GM19372 (cell line): Measurements from ENCODE around the gene BLNK.

Source experiments
- ATAC-seq: cut with Tn5 transposase; IDR thresholded peaks from one replicate; pipeline ENCODE4 v1.9.1; 2021; ENCODE audit warnings: mild to moderate bottlenecking, low read depth, moderate library complexity; ENCODE audit not compliant: unreplicated experiment

Gene BLNK

DNA sequence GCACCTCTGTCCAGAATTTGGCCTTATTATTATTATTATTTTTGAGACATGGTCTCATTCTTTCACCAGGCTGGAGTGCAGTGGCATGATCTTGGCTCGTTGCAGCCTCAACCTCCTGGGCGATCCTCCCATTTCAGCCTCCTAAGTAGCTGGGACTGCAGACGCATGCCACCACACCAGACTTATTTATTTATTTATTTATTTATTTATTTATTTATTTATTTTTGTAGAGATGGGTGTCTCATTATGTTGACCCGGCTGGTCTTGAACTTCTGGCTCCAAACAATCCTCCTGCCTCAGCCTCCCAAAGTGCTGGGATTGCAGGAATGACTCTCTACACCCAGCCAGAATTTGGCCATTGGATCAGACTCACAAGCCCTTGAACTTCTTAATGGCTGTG is 6.4 kb downstream of the BLNK start:
- ATAC-seq, result no peak

DNA sequence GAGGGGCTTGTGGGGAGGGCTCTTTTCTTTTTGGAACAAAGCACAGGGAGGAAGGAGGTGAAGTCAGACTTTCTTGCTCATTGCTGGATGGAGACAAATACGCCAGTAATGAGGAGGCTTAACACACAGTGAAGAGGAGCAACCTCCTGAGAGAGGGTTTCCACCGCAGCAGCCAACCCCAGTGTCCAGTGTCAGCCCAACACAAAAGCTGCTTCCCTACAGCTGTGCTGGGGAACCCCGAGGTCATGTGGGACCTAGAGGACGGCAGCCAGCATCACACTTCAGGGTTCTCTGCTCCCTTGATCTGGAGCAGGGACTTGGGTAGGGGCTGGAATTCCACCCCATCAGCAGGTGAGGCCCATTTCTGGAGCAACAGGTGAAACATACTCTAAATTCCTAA is 7.7 kb downstream of the BLNK start:
- peak; percentile 47 for ATAC-seq

DNA sequence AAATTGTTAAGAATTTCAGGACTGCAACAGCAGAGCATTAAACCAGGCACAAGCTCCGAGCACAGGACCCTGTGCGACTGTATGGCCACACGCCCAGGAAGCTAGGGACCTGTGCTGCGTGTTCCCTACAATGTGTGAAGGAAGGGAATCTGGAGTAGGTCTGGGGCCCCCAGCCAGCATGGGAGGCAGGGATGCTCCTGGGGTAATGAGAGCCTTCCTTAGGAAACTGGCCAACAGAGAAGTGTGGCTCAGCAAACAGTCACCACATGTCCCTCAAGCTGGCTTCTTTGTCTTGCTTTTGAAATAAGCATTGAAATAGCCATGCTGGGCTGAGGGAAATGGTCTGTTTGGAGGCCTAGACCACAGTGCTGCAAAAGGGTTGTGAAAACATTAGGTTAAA is 8.2 kb downstream of the BLNK start:
- no peak for ATAC-seq

DNA sequence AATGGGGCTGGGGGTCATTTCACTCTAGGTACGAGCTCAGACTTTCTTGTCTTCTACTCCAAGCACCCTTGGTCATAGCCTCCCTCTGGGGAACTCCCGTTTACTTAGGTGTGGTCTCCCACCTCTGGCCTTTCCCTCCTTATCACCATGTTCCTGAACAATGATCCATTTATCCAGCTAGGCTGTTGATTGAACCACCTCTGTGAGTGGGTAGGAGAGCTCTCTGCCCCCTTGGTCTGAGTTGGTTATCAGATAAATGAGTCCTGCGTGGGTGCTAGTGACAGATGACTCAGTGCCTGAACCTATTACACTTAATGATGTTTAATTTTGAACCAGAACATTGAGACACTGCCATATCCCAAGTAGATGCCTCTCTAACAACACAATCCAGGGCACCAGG is 9.4 kb downstream of the BLNK start:
- no peak for ATAC-seq

DNA sequence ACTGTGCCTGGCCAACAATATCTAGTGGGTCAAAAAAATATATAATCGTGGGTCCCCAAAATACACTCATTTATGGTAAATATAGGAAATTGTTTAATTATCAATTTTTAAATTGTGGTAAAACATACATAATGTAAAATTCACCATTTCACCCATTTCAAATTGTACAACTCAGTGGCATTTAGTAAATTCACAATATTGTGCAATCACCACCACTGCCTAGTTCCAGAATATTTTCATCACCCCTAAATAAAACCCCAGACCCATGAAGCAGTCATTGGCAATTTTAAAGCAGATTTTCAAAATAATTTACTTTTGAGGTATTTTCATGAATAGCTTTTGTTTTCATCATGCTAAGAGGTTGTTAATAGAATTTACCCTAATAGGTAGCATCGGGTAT is 10.2 kb downstream of the BLNK start:
- no peak for ATAC-seq

DNA sequence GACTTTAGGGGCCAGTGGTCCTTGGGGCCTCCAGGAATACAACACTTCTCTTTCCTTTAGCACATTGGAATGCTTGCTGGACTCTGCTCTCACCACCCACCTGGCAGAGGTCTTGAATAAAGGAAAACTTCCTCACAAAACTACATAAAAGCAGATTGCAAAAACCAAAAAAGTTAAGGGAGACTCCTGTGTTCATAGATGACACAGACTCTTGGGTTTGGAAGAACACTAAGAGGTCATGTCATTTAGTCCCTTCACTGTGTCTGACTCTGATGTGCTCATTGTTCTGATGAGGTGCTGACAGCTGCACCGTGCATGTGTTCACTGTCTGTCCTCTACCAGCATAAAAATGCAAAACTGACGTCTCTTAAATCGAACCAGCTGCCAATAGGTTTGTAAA is 11.4 kb downstream of the BLNK start:
- no peak for ATAC-seq

DNA sequence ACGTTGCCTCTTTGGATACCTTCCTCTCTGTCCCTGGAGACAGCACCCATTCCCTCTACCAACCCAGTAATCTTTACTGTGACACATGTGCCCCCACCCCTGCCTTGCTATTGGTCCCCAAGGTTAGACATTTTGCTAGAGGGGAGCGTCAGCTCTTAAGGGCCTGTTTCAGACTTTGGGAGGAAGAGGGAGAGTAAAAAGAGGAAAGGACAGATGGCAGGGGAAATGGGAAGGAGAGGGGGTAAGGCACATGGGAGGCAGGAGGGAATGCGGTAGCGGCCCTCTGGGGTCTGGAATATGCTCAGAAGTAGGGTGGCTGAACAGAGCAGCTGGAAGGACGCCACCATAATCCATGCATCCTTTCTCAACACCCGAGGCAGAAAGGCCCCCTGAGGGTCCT is 12.2 kb downstream of the BLNK start:
- ATAC-seq, result no peak

DNA sequence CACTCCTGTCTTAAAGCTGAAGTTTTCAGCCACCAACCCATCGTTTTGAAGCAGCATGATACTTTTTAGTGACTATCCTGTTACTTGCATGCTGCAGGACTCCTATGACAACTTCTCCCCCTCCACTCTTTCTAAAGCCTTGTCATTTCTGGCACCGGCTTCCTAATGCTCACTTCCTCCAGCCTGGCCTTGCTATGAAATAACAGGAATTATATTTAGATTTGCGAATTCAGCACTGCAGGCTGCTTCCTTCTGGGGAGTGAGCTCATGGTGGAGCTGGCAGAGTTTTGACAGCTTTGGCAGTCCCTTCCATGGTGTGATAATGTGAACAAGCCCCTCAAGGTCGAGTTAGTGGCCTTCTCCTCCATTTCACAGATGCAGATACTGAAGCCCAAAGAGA is 13.4 kb downstream of the BLNK start:
- no peak for ATAC-seq

DNA sequence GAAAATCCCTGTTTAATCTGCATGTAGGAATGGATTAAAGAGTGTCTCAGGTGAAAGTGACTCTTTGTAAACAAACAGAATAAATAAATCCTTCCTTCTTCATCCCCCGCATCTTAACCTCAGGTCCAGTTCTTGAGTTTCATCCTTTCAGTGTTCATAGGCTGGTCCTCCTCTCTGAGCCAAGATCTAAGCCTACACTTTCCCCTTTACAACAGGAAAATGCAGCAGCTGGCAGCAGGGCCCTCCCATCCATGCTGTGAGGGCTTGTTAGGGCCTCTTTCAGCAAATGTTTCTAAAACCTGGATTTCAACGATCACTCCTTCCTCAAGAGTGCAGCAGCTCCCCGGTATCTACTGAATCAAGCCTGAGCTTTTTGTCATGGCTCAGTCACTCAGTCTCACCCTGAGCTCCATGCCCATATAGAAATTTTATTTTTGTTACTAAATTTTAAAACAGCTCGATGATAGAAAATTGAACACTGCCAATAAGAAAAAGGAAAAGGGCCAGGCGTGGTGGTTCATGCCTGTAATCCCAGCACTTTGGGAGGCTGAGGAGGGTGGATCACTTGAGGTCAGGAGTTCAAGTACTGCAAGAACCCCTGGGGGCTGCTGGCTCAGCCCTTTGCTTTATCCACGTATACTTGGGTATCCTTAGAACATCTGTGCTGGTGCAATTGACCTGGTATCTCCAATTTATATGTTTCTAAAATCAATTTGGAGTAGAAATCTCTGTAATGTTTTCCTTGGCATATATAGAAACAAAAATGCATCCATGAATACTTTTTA is 15.6 kb downstream of the BLNK start:
- no peak for ATAC-seq

DNA sequence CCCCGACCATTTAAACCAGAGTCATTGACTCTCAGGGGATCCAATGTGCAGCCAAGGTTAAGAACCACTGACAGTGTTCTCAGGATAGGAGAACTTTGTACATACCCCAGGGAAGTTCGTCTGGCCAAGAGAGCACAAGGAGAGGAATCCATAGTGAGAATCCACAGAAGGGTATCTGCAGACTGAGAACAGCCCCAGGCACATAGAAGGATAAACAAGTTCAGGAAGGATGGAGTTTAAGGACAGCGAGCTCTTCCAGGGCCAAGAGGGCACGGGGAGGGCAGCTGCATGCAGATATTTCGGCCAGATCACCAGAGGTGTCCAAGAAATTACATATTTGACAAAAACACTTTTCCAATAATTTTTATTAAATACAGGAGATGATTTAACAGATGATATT is 16.4 kb downstream of the BLNK start:
- no peak for ATAC-seq

DNA sequence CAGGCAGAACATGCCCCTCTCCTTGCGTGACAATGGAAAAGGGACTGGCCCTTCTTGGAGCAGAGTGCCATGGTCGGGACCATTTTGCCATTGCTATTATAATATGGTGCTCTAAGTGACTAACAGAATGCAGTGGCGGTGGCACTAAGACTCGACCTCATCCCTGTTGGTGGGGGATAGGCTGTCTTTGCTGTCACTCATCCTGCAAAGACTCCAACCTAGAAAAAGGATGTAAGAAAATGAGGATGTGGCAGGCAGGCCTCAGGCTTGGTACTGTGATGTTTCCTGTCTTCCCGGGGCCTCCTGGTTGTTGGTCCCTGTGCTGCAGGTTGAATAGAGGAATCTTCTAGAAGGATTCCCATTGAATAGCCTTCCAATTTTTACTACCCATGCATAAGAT is 18.6 kb downstream of the BLNK start:
- ATAC-seq, result no peak

DNA sequence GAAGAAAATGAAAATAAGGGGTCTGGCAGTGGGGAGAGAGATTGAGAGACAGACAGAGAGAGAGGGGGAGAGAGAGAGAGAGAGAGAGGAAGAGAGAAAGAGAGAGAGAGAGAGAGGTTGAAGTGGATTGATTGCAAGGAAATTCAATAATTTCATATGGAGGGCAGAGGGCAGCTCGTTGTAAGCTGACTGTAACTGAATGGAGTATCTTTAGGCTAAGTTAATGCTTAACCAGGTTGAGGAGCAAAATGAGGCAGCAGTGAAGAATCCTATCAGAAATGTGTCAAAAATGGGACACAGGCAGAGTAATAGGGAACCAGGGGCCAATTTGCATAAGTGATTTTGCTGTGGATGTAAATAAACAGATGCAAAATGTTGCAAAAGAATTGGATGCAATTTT is 21.0 kb downstream of the BLNK start:
- ATAC-seq, result no peak

DNA sequence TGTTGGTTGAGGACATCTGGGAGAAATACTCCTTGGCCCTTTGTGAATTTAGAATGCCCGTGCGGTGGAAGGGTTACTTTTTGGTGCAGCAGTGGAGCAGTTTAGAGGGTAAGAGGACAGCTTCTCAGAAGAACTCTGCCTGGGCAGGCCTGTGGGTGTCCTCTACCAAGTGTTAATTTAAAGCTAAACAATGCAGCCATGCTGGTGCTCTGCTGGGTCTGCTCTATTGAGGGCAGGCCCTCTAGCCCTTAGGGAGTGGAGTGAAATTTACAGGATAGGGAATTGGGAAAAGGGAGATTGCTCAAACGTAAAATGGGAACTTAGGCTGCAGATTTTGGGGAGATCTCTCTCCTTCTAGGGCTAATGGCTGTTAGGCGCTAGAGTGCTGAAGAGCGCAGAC is 22.1 kb downstream of the BLNK start:
- ATAC-seq, result no peak

DNA sequence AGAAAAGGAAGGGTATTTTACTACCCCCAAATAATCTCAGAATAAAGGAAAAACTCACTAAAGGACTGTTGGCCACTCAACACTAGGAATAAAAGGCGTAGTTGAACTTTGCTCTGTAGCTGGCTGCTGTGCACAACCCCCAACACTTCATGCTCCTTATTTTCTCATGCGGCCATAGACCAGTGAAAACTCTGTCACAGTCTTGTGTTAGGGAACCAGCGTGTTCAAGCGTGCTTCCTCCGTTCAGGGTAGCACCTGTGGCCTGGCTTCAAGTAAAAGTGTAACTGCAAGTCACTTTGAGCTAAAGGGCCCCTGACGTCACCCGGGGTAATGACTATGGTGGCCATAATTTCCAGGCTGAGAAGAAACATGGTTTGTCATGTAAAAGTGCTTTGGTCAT is 27.0 kb downstream of the BLNK start:
- peak; percentile 95 for ATAC-seq

DNA sequence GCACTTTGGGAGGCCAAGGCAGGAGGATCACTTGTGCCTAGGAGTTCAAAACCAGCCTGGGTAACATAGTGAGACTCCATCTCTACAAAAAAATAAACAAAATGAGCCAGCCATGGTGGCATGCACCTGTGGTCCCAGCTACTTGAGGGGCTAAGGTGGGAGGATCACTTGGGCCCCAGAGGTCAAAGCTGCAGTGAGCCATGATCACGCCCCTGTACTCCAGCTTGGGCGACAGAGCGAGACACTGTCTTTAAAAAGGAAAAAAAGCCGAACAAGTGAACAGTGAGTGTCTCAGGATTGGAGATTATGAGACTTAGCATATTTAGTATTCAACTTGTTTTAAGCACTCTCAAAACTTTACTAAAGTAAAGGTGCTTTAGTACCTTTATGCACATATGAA is 28.1 kb downstream of the BLNK start:
- no peak for ATAC-seq

DNA sequence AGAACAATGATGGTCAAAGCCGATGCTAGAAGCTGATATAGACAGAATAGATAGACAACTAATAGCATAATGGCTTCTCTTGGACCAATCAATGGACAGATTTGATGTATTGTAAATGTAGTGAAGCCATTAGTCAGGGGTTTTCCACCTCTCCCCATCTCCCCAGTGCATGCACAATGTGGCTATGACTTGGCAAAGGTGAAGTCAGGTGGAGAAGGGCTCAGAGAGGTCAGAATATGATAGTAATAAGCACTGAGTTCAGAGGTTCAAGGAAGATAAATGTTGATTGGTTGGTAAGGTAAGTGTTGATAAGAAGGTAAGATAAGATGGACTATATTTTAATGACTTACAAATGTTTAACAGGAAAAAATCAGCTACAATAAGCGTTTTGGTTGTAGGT is 28.5 kb downstream of the BLNK start:
- no peak for ATAC-seq

DNA sequence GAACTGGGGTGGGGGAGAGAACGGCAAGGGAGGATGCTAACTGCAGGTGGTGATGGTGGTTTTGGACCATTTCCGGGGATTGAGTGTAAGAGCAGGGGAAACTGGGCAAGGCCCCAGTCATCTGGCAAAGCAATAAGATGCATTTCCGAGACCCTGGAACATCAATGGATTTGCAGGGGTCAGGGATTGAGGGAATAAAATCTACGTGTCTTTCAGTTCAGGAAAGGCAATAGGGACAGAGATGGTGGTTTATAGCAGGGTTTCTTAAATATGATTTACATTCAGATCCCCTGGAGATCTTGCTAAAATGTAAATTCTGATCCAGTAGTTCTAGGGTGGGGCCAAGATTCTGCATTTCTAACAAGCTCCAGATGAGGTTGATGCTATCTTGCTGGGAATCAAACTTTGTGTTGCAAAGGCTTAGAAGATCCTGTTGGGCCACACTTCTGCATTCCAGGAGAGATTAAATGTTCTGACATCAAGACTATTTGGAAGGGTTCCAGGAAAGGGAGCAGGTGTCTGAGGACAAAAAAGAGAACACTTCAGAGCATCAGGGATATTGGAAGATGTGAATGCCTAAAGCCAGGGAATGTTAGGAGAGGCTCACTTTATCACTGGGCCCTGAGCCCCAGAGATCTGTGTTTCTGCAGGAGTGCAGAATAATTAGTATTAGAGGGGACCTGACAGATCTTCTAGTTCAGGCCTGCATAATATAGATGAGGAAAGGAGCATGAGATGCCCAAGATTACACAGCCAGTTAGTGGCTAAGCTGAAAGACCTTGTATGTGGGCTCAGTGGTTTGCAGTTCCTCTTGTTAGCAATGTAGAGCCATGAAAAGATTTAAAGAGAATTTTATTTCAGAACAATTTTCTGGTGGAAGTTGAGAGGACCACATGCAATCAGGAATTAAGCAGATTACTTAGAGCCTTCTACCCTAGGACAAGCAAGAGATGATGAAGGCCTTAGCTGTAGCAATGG is 32.4 kb downstream of the BLNK start:
- ATAC-seq, result no peak

DNA sequence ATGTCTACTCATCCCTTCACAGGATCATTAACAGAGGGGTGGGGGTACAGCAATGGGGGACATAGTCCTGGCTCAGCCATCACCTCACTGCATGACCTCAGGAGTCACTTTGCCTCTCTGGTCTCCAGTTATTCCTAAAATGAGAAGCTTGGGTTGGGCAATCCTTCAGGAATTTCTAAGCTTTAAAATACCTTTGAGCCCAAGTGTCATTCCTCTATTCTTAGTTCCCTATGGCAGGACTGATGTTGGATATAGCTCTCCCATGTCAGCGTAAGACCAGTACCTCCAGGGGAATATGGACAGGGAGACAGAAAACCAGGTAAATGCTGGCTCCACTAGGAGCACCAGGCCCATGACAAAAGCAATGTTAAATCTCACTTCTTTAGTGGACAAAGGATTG is 34.5 kb downstream of the BLNK start:
- no peak for ATAC-seq

DNA sequence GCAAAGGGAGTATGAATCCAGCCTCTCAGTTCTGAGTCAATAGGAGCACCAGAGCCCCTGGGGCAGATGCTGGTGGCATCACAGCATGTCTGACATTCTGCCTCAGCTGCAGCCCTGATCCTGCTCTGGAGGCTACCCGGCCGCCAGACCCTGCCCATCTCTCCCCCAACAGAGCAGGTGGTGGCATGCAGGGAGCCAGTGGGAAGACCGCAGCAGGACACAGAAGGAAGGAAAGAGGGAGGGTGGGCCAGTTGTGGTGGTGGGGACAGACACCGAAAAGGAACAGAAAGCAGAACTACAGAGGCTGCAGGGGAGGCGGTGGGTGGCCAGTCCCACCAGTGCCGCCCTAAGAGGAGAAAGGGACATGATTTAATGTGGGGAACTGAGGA is 35.3 kb downstream of the BLNK start:
- ATAC-seq, result no peak

DNA sequence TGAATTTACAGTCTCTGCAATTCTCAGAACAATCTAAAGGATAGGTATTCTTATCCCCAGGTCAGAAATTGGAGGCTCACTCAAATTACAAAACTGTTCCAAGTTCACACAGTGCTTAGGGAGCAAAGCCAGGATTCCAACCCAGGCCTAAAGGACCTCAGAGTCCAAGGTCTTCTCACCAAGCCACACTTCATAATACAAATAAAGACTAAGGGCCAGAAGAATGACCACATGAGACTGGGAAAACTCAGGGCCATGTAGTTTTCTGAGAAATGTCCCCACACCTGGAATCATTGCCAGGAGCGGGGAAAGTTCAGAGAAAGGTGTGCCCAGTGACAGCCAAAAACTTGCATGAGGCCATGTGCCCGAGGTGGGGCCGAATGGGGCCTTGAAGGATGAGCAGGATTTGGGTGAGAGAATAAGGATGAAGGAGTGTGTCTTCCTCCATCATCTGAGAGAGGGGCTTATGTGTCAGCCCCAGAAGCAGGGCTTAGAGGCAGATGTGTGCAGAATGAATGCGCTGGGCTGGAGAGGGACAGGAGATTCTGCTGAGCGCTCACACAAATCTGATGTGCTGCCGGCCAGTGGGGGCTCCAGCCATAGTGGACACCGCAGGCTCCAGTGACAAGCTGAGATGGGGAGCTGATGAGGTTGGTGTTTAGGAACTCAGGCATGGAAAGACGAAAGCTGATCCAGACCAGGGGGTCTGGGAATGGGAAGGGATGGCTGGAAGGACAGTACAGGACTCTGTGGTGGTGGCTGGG is 35.9 kb downstream of the BLNK start:
- ATAC-seq, result no peak

DNA sequence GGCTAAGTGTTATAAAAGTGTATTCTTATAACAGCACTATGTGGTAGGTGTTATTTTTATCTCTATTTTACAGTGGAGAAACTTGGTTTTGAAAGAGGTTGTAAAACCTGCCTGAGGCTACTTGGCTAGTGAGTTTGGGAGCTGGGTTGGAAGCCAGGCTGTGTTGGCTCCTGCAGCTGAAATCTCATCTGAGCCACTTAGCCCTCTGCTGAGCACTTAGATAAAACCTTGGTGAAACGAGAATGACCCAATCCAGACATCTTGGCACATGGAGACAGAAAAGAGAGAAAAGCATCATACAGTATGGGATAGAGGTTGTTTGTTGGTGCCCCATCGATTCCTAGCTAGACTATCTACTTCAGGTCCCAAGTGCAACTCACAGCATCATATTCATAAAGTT is 37.4 kb downstream of the BLNK start:
- ATAC-seq, result no peak
